HL-60 (cell line): ENCODE results near the gene CISD2.
A peak's percentile ranks its signal among the peaks of the same experiment; 100 is the strongest.

Experiments
- CTCF ChIP-seq: IDR thresholded peaks from one replicate; pipeline ENCODE4 v1.5.1; 2011; ENCODE audit warnings: low read length, control low read depth, inconsistent platforms; ENCODE audit not compliant: insufficient read depth
- POLR2AphosphoS5 ChIP-seq: IDR thresholded peaks from 2 replicates; pipeline ENCODE4 v1.6.1; 2012; ENCODE audit warnings: low read depth
- SPI1 ChIP-seq: IDR thresholded peaks from 2 replicates; pipeline ENCODE4 v1.6.1; 2012; ENCODE audit warnings: low read depth, mild to moderate bottlenecking, borderline replicate concordance

GRCh38 chr4:102826105-102826889, 42.5 kb upstream of the CISD2 start:
- TF ChIP-seq CTCF, result no peak
- no peak for TF ChIP-seq POLR2AphosphoS5
- TF ChIP-seq SPI1, result peak; percentile 44; the same call in 1 of the 2 replicates
